ENCODE results near the gene MEIOSIN. TPM values are rescaled to one million over a fixed set of nuclear protein-coding genes. Genes with fewer than 3 reads are reported as not detected.

MEIOSIN gene
- total RNA-seq, 6 experiments from 2014 or later = 0.24 TPM; not detected in 5

DNA sequence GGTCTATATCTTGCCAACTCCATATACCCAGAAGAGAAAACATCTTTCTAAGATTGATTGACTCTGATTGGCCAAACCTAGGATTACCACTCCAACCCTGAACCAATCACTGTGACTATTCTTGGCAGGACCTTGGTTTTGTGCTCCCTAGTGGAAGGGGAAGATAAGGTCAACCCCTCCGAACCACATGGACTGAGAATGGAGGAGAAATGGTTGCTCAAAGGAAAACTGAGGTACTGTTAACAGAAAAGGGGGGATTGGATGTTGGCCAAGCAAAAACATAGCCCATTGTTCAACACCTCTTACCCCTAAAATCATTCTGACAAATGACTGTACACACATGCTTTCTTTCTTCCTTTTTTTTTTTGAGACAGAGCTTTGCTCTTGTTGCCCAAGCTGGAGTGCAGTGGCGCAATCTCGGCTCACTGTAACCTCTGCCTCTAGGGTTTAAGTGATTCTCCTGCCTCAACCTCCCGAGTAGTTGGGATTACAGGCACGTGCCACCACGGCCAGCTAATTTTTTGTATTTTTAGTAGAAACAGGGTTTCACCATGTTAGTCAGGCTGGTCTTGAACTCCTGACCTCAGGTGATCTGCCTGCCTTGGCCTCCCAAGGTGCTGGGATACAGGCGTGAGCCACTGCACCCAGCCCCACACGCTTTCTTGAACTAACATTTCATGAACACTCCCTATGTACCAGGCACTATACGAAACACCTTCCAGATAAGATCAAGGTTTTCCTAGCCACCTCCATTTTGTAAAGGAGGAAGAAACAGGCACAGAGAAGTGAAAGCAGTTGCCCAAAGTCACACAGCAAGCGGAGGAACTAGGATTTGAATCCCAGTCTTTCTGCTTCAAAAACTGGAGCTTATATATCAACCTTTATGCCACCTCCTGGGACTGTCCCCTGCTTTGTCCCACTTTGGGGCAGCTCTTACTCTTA lies 6.5 kb downstream of the MEIOSIN start:
- no peak for DNase-seq
- Histone ChIP-seq H3K4me1 (no peaks in the 10 kb centered on the region), H3K9me3 (no peaks in the 10 kb centered on the region), H3K36me3 (no peaks in the 10 kb centered on the region), H3K27me3 (no peaks in the 10 kb centered on the region), H3K4me3 (no peak overlapping the region), H3K27ac (no peak overlapping the region)
- ATAC-seq = no peak
- TF ChIP-seq POLR2A (IDR thresholded peaks at IDR 0.05) = no peak
- TF ChIP-seq, protein P1, sequence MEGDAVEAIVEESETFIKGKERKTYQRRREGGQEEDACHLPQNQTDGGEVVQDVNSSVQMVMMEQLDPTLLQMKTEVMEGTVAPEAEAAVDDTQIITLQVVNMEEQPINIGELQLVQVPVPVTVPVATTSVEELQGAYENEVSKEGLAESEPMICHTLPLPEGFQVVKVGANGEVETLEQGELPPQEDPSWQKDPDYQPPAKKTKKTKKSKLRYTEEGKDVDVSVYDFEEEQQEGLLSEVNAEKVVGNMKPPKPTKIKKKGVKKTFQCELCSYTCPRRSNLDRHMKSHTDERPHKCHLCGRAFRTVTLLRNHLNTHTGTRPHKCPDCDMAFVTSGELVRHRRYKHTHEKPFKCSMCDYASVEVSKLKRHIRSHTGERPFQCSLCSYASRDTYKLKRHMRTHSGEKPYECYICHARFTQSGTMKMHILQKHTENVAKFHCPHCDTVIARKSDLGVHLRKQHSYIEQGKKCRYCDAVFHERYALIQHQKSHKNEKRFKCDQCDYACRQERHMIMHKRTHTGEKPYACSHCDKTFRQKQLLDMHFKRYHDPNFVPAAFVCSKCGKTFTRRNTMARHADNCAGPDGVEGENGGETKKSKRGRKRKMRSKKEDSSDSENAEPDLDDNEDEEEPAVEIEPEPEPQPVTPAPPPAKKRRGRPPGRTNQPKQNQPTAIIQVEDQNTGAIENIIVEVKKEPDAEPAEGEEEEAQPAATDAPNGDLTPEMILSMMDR (IDR thresholded peaks at IDR 0.05) = no peak
- WGBS (ENCODE audit: insufficient coverage, low coverage, low lambda C conversion rate, missing lambda C conversion rate) = 71% methylated on average over 10 of the region's 10 CpGs
- intact Hi-C loops (cut with DNase I) = no loop called here

GRCh38 chr19:45742969-45743368 lies 9.7 kb downstream of the MEIOSIN start:
- Histone ChIP-seq H3K9me3 (no peaks in the 10 kb centered on the region), H3K27ac (no peak overlapping the region), H3K4me3 (no peak overlapping the region), H3K4me1 (no peaks in the 10 kb centered on the region), H3K36me3 (no peaks in the 10 kb centered on the region), H3K27me3 (no peaks in the 10 kb centered on the region)
- intact Hi-C loops (cut with DNase I) = no loop called here
- no peak for ATAC-seq
- DNase-seq = no peak
- TF ChIP-seq POLR2A (IDR thresholded peaks at IDR 0.05) = no peak
- TF ChIP-seq, protein P1 (IDR thresholded peaks at IDR 0.05) = no peak
- WGBS (ENCODE audit: insufficient coverage, low coverage, low lambda C conversion rate, missing lambda C conversion rate) = 53% methylated on average over 4 of the region's 4 CpGs

GRCh38 chr19:45745606-45746005 lies 12.4 kb downstream of the MEIOSIN start:
- no peaks in the 10 kb centered on the region for H3K9me3 ChIP-seq
- TF ChIP-seq POLR2A (IDR thresholded peaks at IDR 0.05) = no peak
- TF ChIP-seq, protein P1 (IDR thresholded peaks at IDR 0.05) = no peak
- intact Hi-C loops (cut with DNase I) = no loop called here
- DNase-seq (no peak), ATAC-seq (no peak)
- no peak overlapping the region for H3K4me3 ChIP-seq
- H3K4me1 ChIP-seq = no peaks in the 10 kb centered on the region
- H3K27me3 ChIP-seq = no peaks in the 10 kb centered on the region
- no peak overlapping the region for H3K27ac ChIP-seq
- no peaks in the 10 kb centered on the region for H3K36me3 ChIP-seq
- WGBS (ENCODE audit: insufficient coverage, low coverage, low lambda C conversion rate, missing lambda C conversion rate) = 74% methylated on average over 6 of the region's 6 CpGs

DNA sequence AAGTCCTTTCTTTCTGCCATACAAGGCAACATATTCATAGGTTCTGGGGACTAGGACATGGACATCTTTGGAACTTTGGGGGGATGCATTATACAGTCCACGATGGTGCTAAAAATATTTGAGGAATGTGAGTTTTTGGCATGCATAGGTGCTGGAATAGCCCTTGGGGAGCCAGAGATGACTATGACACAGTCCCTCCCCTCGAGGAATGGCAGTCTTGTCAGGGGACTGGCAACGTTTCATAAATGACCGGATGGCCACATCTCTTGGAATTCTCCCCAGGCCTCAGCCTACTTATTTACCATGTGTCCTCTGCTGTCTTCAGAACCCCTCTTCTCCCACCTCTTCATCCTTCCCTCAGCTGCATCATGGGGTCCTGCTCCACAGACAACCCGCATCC lies 13.6 kb downstream of the MEIOSIN start:
- Histone ChIP-seq H3K4me1 (no peaks in the 10 kb centered on the region), H3K27me3 (no peaks in the 10 kb centered on the region), H3K36me3 (no peaks in the 10 kb centered on the region), H3K4me3 (no peak overlapping the region), H3K27ac (no peak overlapping the region), H3K9me3 (no peaks in the 10 kb centered on the region)
- TF ChIP-seq, protein P1 (IDR thresholded peaks at IDR 0.05) = no peak
- DNase-seq = no peak
- 57% methylated on average over 3 of the region's 5 CpGs for WGBS (ENCODE audit: insufficient coverage, low coverage, low lambda C conversion rate, missing lambda C conversion rate)
- no peak for ATAC-seq
- intact Hi-C loops (cut with DNase I) = no loop called here
